ENCODE data around the gene ELMO1. TPM values are rescaled to one million over a fixed set of nuclear protein-coding genes. Genes with fewer than 3 reads are reported as not detected.

Gene ELMO1
- total and polyA plus RNA-seq, 2 of the 13 experiments (the other 11 are each of a cell fraction or from before 2014, with no cell fraction given), result 0.11 to 0.17 TPM

- TF ChIP-seq DMTF1 (CRISPR knock-in tag; IDR thresholded peaks at IDR 0.05) (no peak), EP300 (IDR thresholded peaks at IDR 0.05; ENCODE audit: low read depth in 2 of 2, low read length in 2 of 2) (peak; percentile 81 to 98; a peak in 3 of 4 replicates), EP300 (CRISPR knock-in tag; IDR thresholded peaks at IDR 0.05; ENCODE audit: borderline replicate concordance) (peak; percentile 94), SMC3 (IDR thresholded peaks at IDR 0.05; ENCODE audit: low read length) (peak; percentile 38), ZNF274 (CRISPR knock-in tag; IDR thresholded peaks at IDR 0.05) (no peak), HOXA7 (CRISPR knock-in tag; IDR thresholded peaks at IDR 0.05) (no peak), ZFP91 (CRISPR knock-in tag; IDR thresholded peaks at IDR 0.05; ENCODE audit: borderline replicate concordance) (no peak), ATF3 (CRISPR knock-in tag; IDR thresholded peaks at IDR 0.05) (0 out of 2 replicates have a peak, but pooled peaks have one; percentile 56), HMGA1 (CRISPR knock-in tag; conservative IDR thresholded peaks at IDR 0.05) (no peak), ZBTB34 (CRISPR knock-in tag; IDR thresholded peaks at IDR 0.05) (no peak), HMGXB4 (CRISPR knock-in tag; IDR thresholded peaks at IDR 0.05; ENCODE audit: borderline replicate concordance in 1 of 2, low read depth in 1 of 2) (no peak; a peak in 1 of 4 replicates), SOX5 (CRISPR knock-in tag; IDR thresholded peaks at IDR 0.05; ENCODE audit: borderline replicate concordance) (peak; percentile 85), ONECUT2 (CRISPR knock-in tag; IDR thresholded peaks at IDR 0.05) (no peak), CREB1 (IDR thresholded peaks at IDR 0.05) (no peak), CREB1 (CRISPR knock-in tag; IDR thresholded peaks at IDR 0.05) (peak; percentile 30; the same call in 1 of the 2 replicates), ZNF34 (CRISPR knock-in tag; IDR thresholded peaks at IDR 0.05; ENCODE audit: borderline replicate concordance) (0 out of 2 replicates have a peak, but pooled peaks have one; percentile 18), CEBPB (IDR thresholded peaks at IDR 0.05; ENCODE audit: borderline replicate concordance, low read depth, low read length) (peak; percentile 97), HMG20B (CRISPR knock-in tag; conservative IDR thresholded peaks at IDR 0.05) (peak; percentile 96), KDM5B (CRISPR knock-in tag; IDR thresholded peaks at IDR 0.05; ENCODE audit: borderline replicate concordance) (no peak), PPARG (CRISPR knock-in tag; conservative IDR thresholded peaks at IDR 0.05) (peak; percentile 91), SSRP1 (CRISPR knock-in tag; IDR thresholded peaks at IDR 0.05) (no peak), ZFAT (CRISPR knock-in tag; conservative IDR thresholded peaks at IDR 0.05) (no peak), ATF1 (CRISPR knock-in tag; IDR thresholded peaks at IDR 0.05) (no peak)
Observed at GRCh38 chr7:36972140-36972518, 476.5 kb downstream of the ELMO1 start (continued).

All from HepG2 (cell line).